ENCODE measurements around the gene MCTP1.

Gene MCTP1

DNA sequence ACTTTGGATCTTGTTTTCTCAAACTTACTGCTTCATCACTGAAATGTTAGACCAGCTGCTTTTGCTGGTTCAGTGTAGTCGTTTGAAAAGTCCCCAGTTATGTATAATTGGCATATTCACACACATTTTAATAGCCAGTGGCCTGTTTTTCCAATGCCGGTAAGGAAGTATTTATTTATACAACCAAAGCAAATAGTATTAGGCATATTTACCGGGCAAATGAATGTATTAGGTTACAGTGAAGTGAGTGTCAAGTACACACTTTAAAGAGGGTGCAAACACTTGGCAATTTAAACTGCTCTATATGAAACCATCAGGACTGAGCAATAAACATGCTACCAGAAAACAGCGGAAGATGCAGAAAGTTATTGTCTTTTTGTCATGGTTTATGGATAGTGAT lies 242.9 kb downstream of the MCTP1 start:
- peaks cover 5% of the 10 kb centered on the region for H3K9me3 Mint-ChIP-seq
- no peak overlapping the region for H3K4me3 Mint-ChIP-seq
- no peaks in the 10 kb centered on the region for H3K27me3 Mint-ChIP-seq
- H3K27ac Mint-ChIP-seq = no peak overlapping the region
- no peaks in the 10 kb centered on the region for H3K4me1 Mint-ChIP-seq
- ATAC-seq = no peak
- no peaks in the 10 kb centered on the region for H3K36me3 Mint-ChIP-seq

DNA sequence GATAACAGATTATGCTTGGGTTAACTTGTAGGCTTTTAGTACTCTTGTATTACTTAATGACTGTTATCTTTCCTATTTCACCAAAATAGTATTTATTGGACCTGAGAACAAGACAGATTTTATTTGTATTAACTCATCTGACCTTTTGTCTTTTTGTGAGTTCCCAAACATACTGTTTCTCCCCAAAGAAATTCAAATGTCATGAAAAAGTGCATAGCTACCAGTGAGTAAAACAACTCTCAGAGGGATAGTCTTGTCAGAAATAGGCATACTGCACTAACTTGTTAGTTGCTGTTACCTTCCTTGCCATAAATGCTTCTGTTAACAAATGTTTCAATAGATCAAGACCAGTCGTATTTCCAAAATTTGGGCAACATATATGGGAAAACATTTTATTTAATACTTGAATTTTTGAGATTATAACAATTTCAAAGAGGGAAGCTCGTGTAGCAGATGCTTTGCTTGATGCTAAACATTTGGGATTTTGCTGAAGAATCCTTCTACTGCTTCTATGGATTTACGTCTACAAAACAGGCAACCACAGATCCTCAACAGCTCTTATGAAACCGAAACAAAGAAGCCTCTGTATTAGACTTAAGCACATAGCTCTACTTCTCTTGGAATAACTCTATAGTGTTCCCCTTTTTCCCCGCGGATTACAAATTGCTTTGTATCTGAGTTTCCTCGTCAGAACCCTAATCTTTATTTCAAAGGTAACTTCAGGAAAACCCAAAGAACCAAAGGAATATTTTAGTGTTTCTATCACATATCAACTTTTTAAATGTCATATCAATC lies 248.8 kb downstream of the MCTP1 start:
- Mint-ChIP-seq H3K27me3 (no peaks in the 10 kb centered on the region), H3K27ac (no peak overlapping the region), H3K4me1 (no peaks in the 10 kb centered on the region), H3K9me3 (peaks cover 8% of the 10 kb centered on the region), H3K4me3 (no peak overlapping the region), H3K36me3 (no peaks in the 10 kb centered on the region)
- ATAC-seq = no peak

- no peak for ATAC-seq
- Mint-ChIP-seq H3K27me3 (no peaks in the 10 kb centered on the region), H3K4me1 (no peaks in the 10 kb centered on the region)
Measured at GRCh38 chr5:95032801-95033200, 252.1 kb downstream of the MCTP1 start.

GRCh38 chr5:95029569-95030366 lies 255.1 kb downstream of the MCTP1 start:
- no peak overlapping the region for H3K27ac Mint-ChIP-seq
- no peak overlapping the region for H3K4me3 Mint-ChIP-seq
- peaks cover 2% of the 10 kb centered on the region for H3K9me3 Mint-ChIP-seq
- no peaks in the 10 kb centered on the region for H3K27me3 Mint-ChIP-seq
- ATAC-seq = no peak
- no peaks in the 10 kb centered on the region for H3K36me3 Mint-ChIP-seq
- H3K4me1 Mint-ChIP-seq = no peaks in the 10 kb centered on the region

More at GRCh38 chr5:95032801-95033200, 252.1 kb downstream of the MCTP1 start:
- Mint-ChIP-seq H3K27ac (no peak overlapping the region), H3K36me3 (no peaks in the 10 kb centered on the region), H3K4me3 (no peak overlapping the region), H3K9me3 (peaks cover 5% of the 10 kb centered on the region)

DNA sequence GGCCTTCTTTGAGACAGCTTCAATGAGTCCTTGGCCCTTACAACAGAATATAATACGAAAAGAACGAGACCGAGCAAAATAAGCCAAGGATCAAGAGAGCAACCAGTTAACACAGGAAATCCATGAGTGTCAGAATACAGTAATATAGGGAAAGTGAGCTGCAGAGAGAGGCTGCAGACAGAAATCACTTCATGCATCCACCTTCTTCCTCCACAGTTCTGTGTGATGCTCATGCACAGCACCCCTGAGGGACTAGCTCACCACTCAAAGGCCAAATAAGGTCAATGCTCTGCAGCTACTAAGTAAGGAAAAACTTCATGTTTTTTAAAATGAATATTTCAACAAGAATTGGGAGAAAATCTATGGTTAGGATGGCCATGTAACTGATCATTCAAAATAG lies 257.1 kb downstream of the MCTP1 start:
- ATAC-seq = no peak
- H3K27ac Mint-ChIP-seq = no peak overlapping the region

GRCh38 chr5:95027151-95027721 lies 257.7 kb downstream of the MCTP1 start:
- H3K9me3 Mint-ChIP-seq = no peaks in the 10 kb centered on the region
- peak; percentile 34 for ATAC-seq
- no peaks in the 10 kb centered on the region for H3K36me3 Mint-ChIP-seq
- no peak overlapping the region for H3K27ac Mint-ChIP-seq
- H3K4me3 Mint-ChIP-seq = no peak overlapping the region
- H3K27me3 Mint-ChIP-seq = no peaks in the 10 kb centered on the region
- no peaks in the 10 kb centered on the region for H3K4me1 Mint-ChIP-seq

More for the DNA sequence above, 257.1 kb downstream of the MCTP1 start:
- Mint-ChIP-seq H3K4me1 (no peaks in the 10 kb centered on the region), H3K9me3 (no peaks in the 10 kb centered on the region), H3K27me3 (no peaks in the 10 kb centered on the region), H3K4me3 (no peak overlapping the region), H3K36me3 (no peaks in the 10 kb centered on the region)

DNA sequence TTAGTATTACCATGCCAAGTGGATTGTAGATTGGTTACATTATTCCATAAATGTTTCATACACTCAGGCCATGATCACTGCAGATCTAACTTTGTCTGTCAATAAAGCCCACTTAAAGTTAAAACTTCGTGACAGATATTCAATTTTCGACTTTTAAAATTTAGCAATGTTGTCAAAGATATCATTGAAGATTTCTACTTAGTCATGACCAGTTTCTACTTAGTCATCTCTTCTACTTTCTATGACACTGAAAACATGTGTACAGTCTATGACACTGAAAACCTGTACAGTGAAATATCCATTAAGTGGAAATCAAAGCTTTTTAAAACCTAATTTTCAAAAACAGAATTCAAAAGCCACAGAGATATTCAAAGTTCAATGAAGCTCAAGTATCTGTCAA lies 258.2 kb downstream of the MCTP1 start:
- no peak overlapping the region for H3K27ac Mint-ChIP-seq
- no peaks in the 10 kb centered on the region for H3K9me3 Mint-ChIP-seq
- H3K4me1 Mint-ChIP-seq = no peaks in the 10 kb centered on the region
- H3K27me3 Mint-ChIP-seq = no peaks in the 10 kb centered on the region
- ATAC-seq = no peak
- H3K4me3 Mint-ChIP-seq = no peak overlapping the region
- no peaks in the 10 kb centered on the region for H3K36me3 Mint-ChIP-seq

GRCh38 chr5:95022967-95023695 lies 261.8 kb downstream of the MCTP1 start:
- H3K27me3 Mint-ChIP-seq = peaks cover 9% of the 10 kb centered on the region
- no peaks in the 10 kb centered on the region for H3K4me1 Mint-ChIP-seq
- H3K9me3 Mint-ChIP-seq = no peaks in the 10 kb centered on the region
- H3K27ac Mint-ChIP-seq = no peak overlapping the region
- ATAC-seq = no peak
- H3K36me3 Mint-ChIP-seq = no peaks in the 10 kb centered on the region
- no peak overlapping the region for H3K4me3 Mint-ChIP-seq

DNA sequence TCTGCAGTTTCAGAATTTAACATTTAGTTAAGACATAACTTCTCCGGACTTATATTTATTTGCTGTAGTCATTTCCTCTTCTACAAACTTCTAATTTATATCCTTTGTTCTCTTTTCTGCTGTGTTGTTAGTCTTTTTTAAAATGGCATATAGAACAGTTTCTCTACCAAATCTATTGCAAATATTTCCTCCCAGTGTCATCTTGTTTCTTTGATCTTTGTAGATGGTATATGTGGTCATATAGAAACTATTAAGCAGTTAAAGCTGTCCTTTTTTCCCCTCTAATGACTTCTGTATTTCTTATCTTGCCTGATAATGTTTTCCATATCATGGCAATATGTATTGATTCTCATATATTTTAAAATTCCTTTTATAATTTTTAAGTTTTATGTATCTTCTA lies 264.5 kb downstream of the MCTP1 start:
- H3K4me3 Mint-ChIP-seq = no peak overlapping the region
- no peaks in the 10 kb centered on the region for H3K4me1 Mint-ChIP-seq
- H3K36me3 Mint-ChIP-seq = no peaks in the 10 kb centered on the region
- ATAC-seq = no peak
- peaks cover 9% of the 10 kb centered on the region for H3K27me3 Mint-ChIP-seq
- no peaks in the 10 kb centered on the region for H3K9me3 Mint-ChIP-seq
- H3K27ac Mint-ChIP-seq = no peak overlapping the region

GRCh38 chr5:95018946-95019345 lies 265.9 kb downstream of the MCTP1 start:
- peaks cover 9% of the 10 kb centered on the region for H3K27me3 Mint-ChIP-seq
- no peak for ATAC-seq
- H3K9me3 Mint-ChIP-seq = no peaks in the 10 kb centered on the region
- H3K4me1 Mint-ChIP-seq = no peaks in the 10 kb centered on the region
- H3K36me3 Mint-ChIP-seq = no peaks in the 10 kb centered on the region
- no peak overlapping the region for H3K4me3 Mint-ChIP-seq
- H3K27ac Mint-ChIP-seq = no peak overlapping the region

GRCh38 chr5:95018511-95018910 lies 266.4 kb downstream of the MCTP1 start:
- Mint-ChIP-seq H3K4me3 (no peak overlapping the region), H3K27me3 (peaks cover 9% of the 10 kb centered on the region), H3K4me1 (no peaks in the 10 kb centered on the region), H3K27ac (no peak overlapping the region), H3K36me3 (no peaks in the 10 kb centered on the region), H3K9me3 (no peaks in the 10 kb centered on the region)
- ATAC-seq = no peak

DNA sequence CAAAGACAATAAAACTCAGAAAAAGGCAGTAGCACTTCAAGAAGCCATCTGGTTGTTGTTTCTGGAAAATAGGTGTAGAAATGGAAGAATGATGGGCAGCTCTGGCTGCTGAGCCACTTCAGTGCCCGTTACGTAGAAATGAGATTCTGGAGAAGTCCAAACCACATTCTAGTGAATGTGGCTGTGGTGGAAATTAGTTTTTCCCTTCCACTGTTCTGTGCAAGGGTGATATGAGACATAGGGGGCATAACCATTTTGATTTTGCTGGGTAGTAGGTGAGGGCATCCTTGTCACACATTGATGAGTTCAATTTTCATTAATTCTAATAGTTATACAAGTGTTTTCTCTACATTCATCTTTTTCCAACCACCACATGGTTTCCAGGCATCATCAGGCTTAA lies 275.1 kb downstream of the MCTP1 start:
- Mint-ChIP-seq H3K4me1 (no peaks in the 10 kb centered on the region), H3K36me3 (no peaks in the 10 kb centered on the region), H3K27me3 (no peaks in the 10 kb centered on the region), H3K4me3 (no peak overlapping the region), H3K9me3 (peaks cover 11% of the 10 kb centered on the region), H3K27ac (no peak overlapping the region)
- ATAC-seq = no peak

GRCh38 chr5:95007921-95008597 lies 276.8 kb downstream of the MCTP1 start:
- no peaks in the 10 kb centered on the region for H3K36me3 Mint-ChIP-seq
- no peaks in the 10 kb centered on the region for H3K4me1 Mint-ChIP-seq
- ATAC-seq = no peak
- peaks cover 17% of the 10 kb centered on the region for H3K9me3 Mint-ChIP-seq
- no peak overlapping the region for H3K27ac Mint-ChIP-seq
- no peak overlapping the region for H3K4me3 Mint-ChIP-seq
- H3K27me3 Mint-ChIP-seq = no peaks in the 10 kb centered on the region

- H3K4me3 Mint-ChIP-seq = no peak overlapping the region
- H3K27me3 Mint-ChIP-seq = no peaks in the 10 kb centered on the region
- no peaks in the 10 kb centered on the region for H3K4me1 Mint-ChIP-seq
- ATAC-seq = no peak
- H3K36me3 Mint-ChIP-seq = no peaks in the 10 kb centered on the region
- H3K27ac Mint-ChIP-seq = no peak overlapping the region
- H3K9me3 Mint-ChIP-seq = peaks cover 17% of the 10 kb centered on the region
Measured at GRCh38 chr5:95005811-95006210, 279.1 kb downstream of the MCTP1 start.

- H3K36me3 Mint-ChIP-seq = no peaks in the 10 kb centered on the region
- H3K9me3 Mint-ChIP-seq = peaks cover 4% of the 10 kb centered on the region
- H3K4me1 Mint-ChIP-seq = no peaks in the 10 kb centered on the region
- ATAC-seq = no peak
- H3K27me3 Mint-ChIP-seq = no peaks in the 10 kb centered on the region
- no peak overlapping the region for H3K4me3 Mint-ChIP-seq
- no peak overlapping the region for H3K27ac Mint-ChIP-seq
Measured at GRCh38 chr5:94998670-94999069, 286.2 kb downstream of the MCTP1 start.
